Stimulated activated CD4-positive, alpha-beta T cell treated with anti-CD3 and anti-CD28 coated beads, Interleukin-15, amount 100 ng/mL, for 1 hour (primary cell): ENCODE data around the gene ATAD3C.

Experiments
- DNase-seq, 2 donors: peaks; one replicate each; pipeline ENCODE4 v3.0.0-alpha.2; 2020; ENCODE audit warnings: low read depth in 1 of 2, low spot score in 1 of 2

The ATAD3C gene

GRCh38 chr1:1430992-1431844 is 18.3 kb upstream of the ATAD3C start:
- DNase-seq = no peak

GRCh38 chr1:1431845-1432273 is 17.6 kb upstream of the ATAD3C start:
- DNase-seq = no peak

DNA sequence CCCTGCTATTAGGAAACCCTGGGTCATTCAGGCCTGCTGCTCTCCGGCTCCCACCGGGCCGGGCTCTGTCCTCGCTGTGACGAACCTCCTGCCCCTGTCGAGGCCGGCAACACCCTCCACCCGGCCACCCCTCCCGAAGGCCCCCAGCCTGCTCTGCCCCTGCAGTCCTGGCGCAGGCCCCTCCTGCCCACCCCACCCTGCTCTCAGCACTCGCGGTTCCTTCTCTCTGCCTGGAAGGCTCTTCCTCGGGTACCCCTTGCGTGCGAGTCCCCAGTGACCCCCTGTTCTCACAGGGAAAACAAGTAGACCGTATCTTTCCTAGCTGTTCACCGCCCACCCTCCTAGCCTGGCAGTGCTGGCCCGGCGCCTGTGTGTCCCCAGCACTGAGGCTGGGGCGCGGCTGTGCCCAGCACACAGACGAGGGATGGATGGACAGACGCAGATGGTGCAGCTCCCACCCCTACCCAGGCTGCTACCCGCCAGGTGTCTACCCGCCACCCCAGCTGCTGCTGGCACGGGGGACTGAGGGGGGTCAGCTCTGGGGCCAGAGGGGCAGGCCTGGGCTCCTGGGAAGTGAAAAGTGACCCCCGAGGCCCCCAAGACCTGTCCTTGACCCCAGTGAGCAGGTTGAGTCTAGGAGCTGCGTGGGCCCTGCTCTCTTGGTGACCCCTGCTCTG is 17.1 kb upstream of the ATAD3C start:
- no peak for DNase-seq

DNA sequence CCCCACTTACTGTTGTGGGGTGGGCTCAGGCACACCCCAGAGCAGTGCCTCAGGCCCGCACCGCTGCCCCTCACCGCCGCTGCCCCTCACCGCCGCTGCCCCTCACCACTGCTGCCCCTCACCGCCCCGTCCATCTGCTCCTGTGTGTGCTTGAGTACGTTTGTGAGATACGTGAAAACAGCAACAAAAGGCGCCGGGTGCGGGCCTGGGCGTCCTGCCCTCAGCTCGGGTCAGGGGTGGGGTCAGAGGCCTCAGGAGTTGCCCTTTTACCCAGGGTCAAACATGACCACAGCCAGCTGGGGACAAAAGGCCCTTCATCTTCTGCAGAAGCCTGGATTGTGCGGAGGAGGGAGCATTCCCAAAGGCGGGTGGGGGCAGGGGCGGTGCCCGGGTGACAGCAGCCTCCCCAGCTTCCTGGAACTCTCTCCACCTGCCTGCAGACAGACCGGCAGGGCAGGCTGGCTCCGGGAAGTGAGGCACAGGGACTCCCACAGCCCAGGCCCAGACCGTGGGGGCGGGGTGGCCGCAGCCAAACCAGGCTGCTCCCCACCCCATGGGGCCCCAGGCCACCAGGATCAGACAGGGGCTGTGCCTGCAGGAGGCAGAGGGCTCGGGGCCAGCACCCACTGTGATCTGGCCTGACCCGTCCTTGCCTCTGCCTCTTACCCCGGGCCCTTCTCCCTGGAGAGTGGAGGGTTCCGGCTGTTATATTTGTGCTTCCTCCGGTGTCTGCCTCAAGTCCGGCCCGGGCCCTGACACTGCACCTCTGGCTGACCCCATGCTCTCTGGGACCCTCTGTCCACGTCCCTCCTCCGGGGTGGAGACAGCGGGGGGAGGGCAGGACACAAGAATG is 16.3 kb upstream of the ATAD3C start:
- no peak for DNase-seq

GRCh38 chr1:1433804-1434130 is 15.7 kb upstream of the ATAD3C start:
- peak in 1 of 2 donors; percentile 25 for DNase-seq

GRCh38 chr1:1434131-1434823 is 15.2 kb upstream of the ATAD3C start:
- no peak for DNase-seq

- DNase-seq = no peak
Observed at GRCh38 chr1:1434824-1435105, 14.7 kb upstream of the ATAD3C start.

DNA sequence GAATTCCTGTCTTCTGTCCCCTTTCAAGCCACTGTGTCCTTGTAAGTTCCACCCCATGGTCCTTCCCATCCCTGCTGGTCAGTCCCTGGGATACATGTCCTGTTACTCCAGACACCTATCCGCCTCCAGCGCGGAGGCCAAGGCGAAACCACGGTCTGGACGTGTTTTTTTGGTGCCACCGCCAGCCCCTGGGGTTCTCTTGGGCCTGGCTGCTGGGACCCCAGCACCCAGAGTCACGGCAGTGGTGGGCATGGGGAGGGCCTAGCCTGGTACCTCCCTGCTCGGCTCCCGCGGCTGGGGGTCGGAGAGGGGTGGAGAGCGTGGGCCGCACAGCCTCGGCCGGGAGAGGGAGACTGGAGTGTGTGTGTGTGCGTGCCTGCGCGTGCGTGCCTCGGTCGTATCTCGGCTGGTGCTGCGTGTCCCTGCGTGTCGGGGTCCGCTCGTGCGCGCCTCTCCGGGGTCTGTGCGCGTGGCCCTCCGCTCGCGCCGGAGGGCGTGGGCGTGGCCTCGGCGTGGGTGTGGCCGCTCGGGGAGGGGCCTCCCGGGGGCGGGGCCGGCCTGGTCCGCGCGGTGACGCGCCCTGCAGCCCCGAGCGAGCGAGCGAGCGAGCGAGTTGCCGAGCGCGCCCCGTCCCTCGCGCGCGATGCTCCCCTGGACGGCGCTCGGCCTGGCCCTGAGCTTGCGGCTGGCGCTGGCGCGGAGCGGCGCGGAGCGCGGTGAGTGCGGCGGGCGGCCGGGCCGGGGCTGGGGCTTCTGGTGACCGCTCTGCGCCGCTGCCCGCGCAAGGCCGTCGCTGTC is 14.2 kb upstream of the ATAD3C start, which contains the start of gene VWA1:
Gene VWA1 (plus strand): TSS at position 585 of the 798 bp plus-strand sequence. CDS start 59 bp downstream, at position 644.
- DNase-seq = peak; percentile 31 to 62

DNA sequence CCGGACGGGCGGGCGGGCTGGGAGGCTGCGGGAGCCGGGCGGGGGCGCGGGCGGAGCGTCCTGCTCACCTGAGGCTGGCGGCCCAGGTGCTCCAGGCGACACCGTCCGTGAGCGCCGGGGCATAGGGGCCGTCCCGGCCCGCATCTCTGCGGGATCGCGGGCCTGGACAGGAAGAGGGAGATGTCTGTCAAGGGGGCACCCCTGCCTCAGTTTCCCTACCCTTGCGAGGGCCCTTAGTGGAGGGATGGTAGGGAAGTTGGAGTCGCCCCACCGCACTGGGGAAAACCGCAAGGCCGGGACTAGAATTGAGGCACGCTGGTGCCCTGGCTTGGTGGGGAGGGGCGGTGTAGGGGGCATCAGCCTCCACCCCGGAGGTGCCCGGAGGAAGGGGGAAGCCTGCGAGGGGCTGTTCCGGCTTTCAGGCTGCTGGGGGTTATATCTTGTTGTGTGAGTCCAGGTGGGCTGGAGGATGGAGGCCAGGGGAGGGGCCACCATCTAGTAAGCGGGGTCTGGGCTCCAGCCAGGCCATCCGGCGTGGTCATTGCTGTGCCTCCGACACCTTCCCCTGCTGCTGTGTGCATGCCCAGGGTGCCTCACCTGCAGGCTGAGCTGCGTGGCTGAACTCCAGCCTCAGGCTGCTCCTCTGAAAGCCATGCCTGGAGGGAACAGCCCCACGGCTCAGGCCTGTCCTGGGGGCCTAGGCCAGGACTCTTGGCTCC is 13.4 kb upstream of the ATAD3C start:
- no peak for DNase-seq

- no peak for DNase-seq
Observed at GRCh38 chr1:1436630-1437032, 12.9 kb upstream of the ATAD3C start.

- DNase-seq = no peak
Observed at GRCh38 chr1:1437033-1437903, 12.2 kb upstream of the ATAD3C start.

DNA sequence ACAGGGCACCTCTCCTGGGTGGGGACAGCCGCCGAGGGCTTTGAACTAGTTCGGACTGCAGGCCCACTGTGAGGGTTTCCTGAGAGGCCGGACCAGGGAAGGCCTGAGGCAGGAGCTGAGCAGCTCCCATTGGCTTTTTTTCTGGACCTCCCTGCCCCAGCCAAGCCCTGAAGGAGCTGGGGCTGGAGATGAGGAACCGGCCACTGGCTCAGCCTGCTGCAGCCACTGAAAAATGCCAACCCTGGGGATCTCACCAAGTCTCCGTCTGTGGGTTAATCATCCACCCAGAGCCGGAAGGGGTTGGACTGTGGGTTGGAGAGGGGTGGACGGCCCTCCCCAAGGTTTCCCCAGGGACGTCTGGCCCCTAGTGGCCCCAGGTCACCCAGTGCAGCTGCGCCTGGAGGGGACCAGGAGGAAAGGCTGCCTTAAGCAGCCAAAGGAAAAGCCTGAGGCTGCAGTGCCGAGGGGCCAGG is 11.5 kb upstream of the ATAD3C start:
- no peak for DNase-seq

DNA sequence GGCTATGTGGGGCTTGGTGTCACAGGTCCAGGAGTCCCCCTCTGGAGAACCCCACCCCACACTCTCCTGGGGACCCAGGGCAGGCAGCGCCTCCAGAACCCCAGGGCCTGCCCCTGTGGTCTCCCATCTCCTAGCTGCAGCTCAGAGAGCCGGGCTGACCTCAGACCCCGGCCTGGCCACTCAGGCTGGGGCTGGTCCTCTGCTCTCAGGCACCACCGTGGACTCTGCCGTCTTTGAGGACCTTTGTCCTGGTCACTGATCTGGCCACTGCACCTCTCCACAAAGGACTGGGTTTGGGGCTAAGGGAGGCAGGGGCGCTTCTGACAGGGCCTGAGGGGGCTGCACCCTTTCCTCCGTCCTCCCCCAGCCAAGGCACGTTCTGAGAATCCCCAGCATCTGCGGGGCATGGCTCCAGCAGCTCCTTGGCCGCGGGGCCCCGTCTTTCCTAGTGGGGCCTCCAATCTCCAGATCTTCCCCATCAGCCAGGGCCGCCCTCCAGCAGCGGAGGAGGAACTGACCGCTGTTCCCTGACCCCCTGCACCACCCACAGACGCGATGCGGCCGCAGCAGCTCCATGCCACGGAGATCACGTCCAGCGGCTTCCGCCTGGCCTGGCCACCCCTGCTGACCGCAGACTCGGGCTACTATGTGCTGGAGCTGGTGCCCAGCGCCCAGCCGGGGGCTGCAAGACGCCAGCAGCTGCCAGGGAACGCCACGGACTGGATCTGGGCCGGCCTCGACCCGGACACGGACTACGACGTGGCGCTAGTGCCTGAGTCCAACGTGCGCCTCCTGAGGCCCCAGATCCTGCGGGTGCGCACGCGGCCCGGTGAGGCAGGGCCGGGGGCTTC is 10.7 kb upstream of the ATAD3C start:
- no peak for DNase-seq

- no peak for DNase-seq
Observed at GRCh38 chr1:1439546-1440261, 9.8 kb upstream of the ATAD3C start.

DNA sequence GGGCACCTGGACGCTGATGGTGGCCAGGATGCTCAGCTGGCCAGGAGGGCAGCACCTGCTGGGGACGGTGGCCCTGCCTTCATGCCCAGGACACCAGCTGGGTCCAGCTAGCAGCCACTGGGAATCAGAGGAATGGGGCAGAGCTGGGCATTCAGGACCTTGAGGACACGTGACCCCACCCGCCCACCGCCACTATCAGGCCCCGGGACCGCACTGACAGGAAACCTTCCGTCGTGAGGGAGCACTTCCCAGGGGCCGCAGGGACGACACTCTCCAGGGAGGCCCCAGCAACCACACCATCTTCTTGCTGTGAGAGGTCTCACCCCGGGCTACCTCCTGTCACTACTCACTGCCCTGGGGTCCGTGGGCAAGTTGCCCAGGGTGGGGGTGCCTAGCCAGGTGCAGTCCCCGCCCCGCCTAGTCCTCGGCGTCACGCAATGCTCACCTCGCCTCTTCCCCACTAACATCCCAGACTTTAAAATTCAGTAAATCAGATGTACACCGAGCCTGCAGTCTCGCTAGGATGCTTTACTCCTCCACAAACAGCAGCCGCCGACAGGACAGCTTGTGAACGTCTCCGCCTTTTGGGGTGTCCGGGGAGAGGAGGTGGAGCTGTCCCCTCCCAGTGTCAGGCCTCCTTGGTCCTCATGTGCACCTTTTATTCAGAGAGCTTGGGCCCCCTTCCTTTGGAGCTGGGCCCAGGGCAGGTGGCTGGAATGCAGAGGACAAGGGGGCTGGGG is 9.1 kb upstream of the ATAD3C start:
- no peak for DNase-seq
